KMS-11 (cell line): ENCODE measurements around the gene IL19.

Experiments used
- H2AFZ ChIP-seq: fragments of 200-600 bp; sonication (generic); 2 replicates; pipeline ENCODE4 v1.6.1; 2016; ENCODE audit warnings: antibody characterized with exemption, mixed run types, low read depth
- H3K27ac ChIP-seq: fragments of 200-600 bp; sonication (generic); 2 replicates; pipeline ENCODE4 v1.6.1; 2016; ENCODE audit warnings: mild to moderate bottlenecking, mixed run types
- H3K27me3 ChIP-seq: fragments of 200-600 bp; sonication (generic); 2 replicates; pipeline ENCODE4 v1.6.1; 2017; ENCODE audit warnings: mild to moderate bottlenecking, low read depth, mixed run types, moderate library complexity; ENCODE audit not compliant: insufficient read depth
- H3K36me3 ChIP-seq: fragments of 200-600 bp; sonication (generic); 2 replicates; pipeline ENCODE4 v1.6.1; 2017; ENCODE audit warnings: mild to moderate bottlenecking, mixed run types; ENCODE audit not compliant: insufficient read depth
- H3K4me1 ChIP-seq: fragments of 200-600 bp; sonication (generic); 2 replicates; pipeline ENCODE4 v1.6.1; 2016; ENCODE audit warnings: mild to moderate bottlenecking, low read depth, mixed run types; ENCODE audit not compliant: poor library complexity, severe bottlenecking
- H3K4me2 ChIP-seq: fragments of 200-600 bp; sonication (generic); 2 replicates; pipeline ENCODE4 v1.7.0; 2016; ENCODE audit warnings: mild to moderate bottlenecking, mixed run types
- H3K4me3 ChIP-seq: fragments of 200-600 bp; sonication (generic); IDR thresholded peaks from 2 replicates; pipeline ENCODE4 v1.6.1; 2017; ENCODE audit warnings: low read depth, low read length, mixed read lengths; ENCODE audit not compliant: insufficient read depth
- H3K79me2 ChIP-seq: fragments of 200-600 bp; sonication (generic); 2 replicates; pipeline ENCODE4 v1.6.1; 2016; ENCODE audit warnings: low read depth, mixed run types; ENCODE audit not compliant: insufficient read depth
- H3K9ac ChIP-seq: fragments of 200-600 bp; sonication (generic); 2 replicates; pipeline ENCODE4 v1.6.1; 2016; ENCODE audit warnings: mild to moderate bottlenecking, mixed run types
- H4K20me1 ChIP-seq: fragments of 200-600 bp; sonication (generic); 2 replicates; pipeline ENCODE4 v1.6.1; 2016; ENCODE audit warnings: mild to moderate bottlenecking, mixed run types; ENCODE audit not compliant: insufficient read depth
- TF ChIP-seq, protein P1 (sequence below): fragments of 200-600 bp; sonication (generic); conservative IDR thresholded peaks from 2 replicates; pipeline ENCODE4 v1.6.1; 2017; ENCODE audit warnings: low read depth, mild to moderate bottlenecking, antibody characterized with exemption, low read length, moderate library complexity, mixed read lengths

Gene IL19, protein sequence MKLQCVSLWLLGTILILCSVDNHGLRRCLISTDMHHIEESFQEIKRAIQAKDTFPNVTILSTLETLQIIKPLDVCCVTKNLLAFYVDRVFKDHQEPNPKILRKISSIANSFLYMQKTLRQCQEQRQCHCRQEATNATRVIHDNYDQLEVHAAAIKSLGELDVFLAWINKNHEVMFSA

GRCh38 chr1:206770531-206771337 lies at the start of gene IL19:
Gene IL19 (plus strand): TSS chr1:206770773. CDS start chr1:206836663, 65,890 bp downstream.
- H3K4me3 ChIP-seq: no peak within 1 kb of the TSS
- TF ChIP-seq, protein P1, sequence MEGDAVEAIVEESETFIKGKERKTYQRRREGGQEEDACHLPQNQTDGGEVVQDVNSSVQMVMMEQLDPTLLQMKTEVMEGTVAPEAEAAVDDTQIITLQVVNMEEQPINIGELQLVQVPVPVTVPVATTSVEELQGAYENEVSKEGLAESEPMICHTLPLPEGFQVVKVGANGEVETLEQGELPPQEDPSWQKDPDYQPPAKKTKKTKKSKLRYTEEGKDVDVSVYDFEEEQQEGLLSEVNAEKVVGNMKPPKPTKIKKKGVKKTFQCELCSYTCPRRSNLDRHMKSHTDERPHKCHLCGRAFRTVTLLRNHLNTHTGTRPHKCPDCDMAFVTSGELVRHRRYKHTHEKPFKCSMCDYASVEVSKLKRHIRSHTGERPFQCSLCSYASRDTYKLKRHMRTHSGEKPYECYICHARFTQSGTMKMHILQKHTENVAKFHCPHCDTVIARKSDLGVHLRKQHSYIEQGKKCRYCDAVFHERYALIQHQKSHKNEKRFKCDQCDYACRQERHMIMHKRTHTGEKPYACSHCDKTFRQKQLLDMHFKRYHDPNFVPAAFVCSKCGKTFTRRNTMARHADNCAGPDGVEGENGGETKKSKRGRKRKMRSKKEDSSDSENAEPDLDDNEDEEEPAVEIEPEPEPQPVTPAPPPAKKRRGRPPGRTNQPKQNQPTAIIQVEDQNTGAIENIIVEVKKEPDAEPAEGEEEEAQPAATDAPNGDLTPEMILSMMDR: no peak

DNA sequence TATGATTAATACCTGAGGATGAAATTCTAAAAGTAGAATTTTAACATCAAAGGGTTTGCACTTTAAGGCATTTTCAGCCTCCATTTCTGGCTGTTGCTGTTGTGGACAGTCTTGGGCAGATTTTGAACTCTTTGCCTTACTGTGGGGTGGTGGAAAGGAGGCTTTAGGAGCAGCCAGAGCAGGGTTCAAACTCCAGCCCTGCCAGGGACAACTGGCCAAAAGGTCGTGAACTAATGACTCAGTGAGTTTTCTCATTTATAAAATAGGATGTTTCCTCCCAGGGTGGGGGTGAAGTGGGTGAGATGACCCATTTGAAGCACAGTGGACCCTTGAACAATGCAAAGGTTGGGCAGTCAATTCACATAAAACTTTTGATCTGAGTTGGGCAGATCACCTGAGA lies 49.1 kb upstream of the IL19 start:
- Histone ChIP-seq H3K27ac (no peak overlapping the region), H3K36me3 (no peaks in the 10 kb centered on the region), H3K4me2 (no peak overlapping the region), H3K9ac (no peak overlapping the region), H3K4me3 (no peak overlapping the region), H3K4me1 (peaks cover 54% of the 10 kb centered on the region), H2AFZ (no peak overlapping the region), H3K27me3 (no peaks in the 10 kb centered on the region), H4K20me1 (no peaks in the 10 kb centered on the region), H3K79me2 (0 out of 2 replicates have a peak, but pooled peaks cover 4% of the 10 kb centered on the region)
- TF ChIP-seq, protein P1: no peak

More at GRCh38 chr1:206770531-206771337, at the start of gene IL19:
- H2AFZ ChIP-seq: no peak within 1 kb of the TSS
- H3K36me3 ChIP-seq: no peaks in the 10 kb centered on the region
- no peaks in the 10 kb centered on the region for H4K20me1 ChIP-seq
- peak within 1 kb of the TSS; percentile 75 for H3K27ac ChIP-seq
- H3K4me2 ChIP-seq: peak within 1 kb of the TSS; percentile 72
- no peaks in the 10 kb centered on the region for H3K79me2 ChIP-seq
- H3K27me3 ChIP-seq: no peaks in the 10 kb centered on the region
- H3K9ac ChIP-seq: peak within 1 kb of the TSS; percentile 25; the same call in 1 of the 2 replicates
- peaks cover 100% of the 10 kb centered on the region for H3K4me1 ChIP-seq

DNA sequence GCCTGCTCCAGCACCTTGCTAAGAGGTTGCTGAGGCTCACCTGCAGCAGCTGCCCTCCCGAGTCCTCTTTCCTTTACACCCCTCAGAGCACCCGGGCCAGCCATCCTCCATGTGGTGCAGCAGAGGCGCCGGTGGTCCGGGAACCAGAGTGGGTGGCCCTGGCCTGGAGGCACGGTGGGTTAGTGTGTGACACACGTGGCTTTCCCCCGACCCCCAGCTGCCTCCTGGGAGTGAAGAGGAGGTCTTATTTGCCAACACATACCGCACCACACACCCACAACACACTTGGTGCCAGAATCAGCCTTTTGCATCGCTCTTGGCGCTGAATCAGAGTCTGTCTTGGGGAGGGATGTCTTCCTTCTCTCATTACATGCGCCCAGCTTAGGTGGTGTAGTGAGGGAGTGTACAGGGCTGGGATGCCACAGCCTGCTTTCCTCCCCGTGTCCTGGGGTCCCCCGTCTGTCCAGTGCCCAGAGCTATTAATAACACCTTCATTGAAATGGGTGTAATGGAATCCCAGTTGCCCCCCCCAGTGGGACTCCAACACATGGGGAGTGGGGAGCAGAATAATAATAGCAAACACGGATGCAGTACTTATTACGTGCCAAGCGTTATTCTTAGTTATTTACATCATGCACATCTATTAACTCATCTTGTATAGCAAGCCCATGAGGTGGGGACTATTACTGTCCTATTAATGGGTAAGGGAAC lies 47.7 kb upstream of the IL19 start:
- H2AFZ ChIP-seq: no peak overlapping the region
- H3K27me3 ChIP-seq: no peaks in the 10 kb centered on the region
- no peaks in the 10 kb centered on the region for H4K20me1 ChIP-seq
- peaks cover 45% of the 10 kb centered on the region for H3K4me1 ChIP-seq
- H3K79me2 ChIP-seq: 0 out of 2 replicates have a peak, but pooled peaks cover 3% of the 10 kb centered on the region
- no peak overlapping the region for H3K4me2 ChIP-seq
- TF ChIP-seq, protein P1: no peak
- no peak overlapping the region for H3K27ac ChIP-seq
- H3K36me3 ChIP-seq: no peaks in the 10 kb centered on the region
- no peak overlapping the region for H3K4me3 ChIP-seq
- H3K9ac ChIP-seq: no peak overlapping the region

GRCh38 chr1:206723462-206723804 lies 47.1 kb upstream of the IL19 start:
- no peaks in the 10 kb centered on the region for H4K20me1 ChIP-seq
- no peak overlapping the region for H3K4me2 ChIP-seq
- peaks cover 39% of the 10 kb centered on the region for H3K4me1 ChIP-seq
- TF ChIP-seq, protein P1: no peak
- no peaks in the 10 kb centered on the region for H3K79me2 ChIP-seq
- no peak overlapping the region for H3K9ac ChIP-seq
- no peaks in the 10 kb centered on the region for H3K36me3 ChIP-seq
- no peak overlapping the region for H3K4me3 ChIP-seq
- no peak overlapping the region for H3K27ac ChIP-seq
- H3K27me3 ChIP-seq: no peaks in the 10 kb centered on the region
- H2AFZ ChIP-seq: no peak overlapping the region
